ENCODE measurements around the gene PPP2R5E.
"Not testable (repeated sequence)": the region's sequence is repeated elsewhere in the genome, so short reads cannot be mapped to it uniquely, and the experiment has no call there.

PPP2R5E gene

DNA sequence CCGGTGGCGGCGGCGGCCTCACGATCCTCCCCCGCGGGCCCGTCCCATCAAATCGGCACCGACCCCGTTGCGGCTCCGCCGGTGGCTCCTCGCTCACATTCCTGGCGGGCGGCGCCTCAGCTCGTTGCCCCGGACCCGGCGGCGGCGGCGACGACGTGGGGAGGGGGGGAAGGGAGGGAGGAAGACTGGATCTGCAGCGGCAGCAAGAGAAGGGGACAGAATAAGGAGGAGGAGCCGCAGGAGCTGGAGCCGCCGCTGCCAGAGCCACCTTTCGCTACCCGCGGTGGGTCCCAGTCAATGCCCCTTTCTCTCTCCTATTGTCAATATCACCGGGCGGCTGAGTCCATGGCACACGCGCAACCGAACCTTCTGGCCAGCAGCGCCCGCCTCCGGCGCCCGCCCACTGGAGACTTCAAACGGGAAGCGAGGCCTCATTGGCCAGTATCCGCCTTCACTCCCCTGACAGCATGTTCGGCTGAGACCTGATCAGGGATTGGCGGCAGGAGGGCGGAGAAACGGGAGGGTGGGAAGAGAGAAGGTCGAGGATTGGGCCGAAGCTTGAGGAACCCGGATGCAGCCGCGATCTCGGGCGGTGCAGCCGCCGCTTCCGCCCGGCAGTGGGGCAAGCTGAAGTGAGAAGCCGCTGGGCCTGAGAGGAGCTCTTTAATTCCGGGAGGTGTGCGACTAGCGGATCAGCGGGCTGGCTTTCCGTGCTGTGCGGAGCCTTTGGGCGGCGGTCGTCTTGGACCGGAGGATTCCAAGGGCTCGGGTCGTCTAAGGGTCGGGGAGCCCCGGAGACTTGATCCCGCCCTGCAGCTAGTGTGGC lies at the start of gene PPP2R5E:
TSS of gene PPP2R5E (minus strand) at position 378 of the 826 bp plus-strand sequence. CDS start 3,692 bp downstream, outside the sequence.
- peak; percentile 87 for DNase-seq (ENCODE audit: low spot score)
- peak; percentile 73 for FAIRE-seq

GRCh38 chr14:63583046-63583445 lies 39.9 kb upstream of the PPP2R5E start:
- not testable (repeated sequence) for FAIRE-seq

GRCh38 chr14:63581491-63581890 lies 38.3 kb upstream of the PPP2R5E start:
- no peak for DNase-seq (ENCODE audit: low spot score)
- FAIRE-seq: no peak

More at GRCh38 chr14:63583046-63583445, 39.9 kb upstream of the PPP2R5E start:
- DNase-seq (ENCODE audit: low spot score): not testable (repeated sequence)

DNA sequence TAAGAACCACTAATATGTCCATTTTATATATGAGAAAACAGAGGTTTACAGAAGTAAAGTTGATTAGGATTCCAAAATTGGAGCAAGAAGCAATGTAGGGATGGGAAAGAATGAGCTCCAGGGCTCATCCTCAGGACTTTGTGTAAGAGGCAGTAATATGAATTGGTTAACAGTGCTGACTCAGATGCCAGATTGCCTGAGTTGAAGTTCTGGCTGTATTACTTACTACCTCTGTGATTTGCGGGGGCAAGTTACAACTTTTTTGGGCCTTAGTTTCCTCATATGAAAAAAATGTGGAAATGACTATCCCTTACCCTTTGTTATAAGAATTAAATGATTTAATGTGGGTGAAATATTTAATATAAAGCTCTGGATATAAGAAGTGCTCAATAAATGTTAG lies 35.1 kb upstream of the PPP2R5E start:
- DNase-seq (ENCODE audit: low spot score): no peak
- FAIRE-seq: no peak

DNA sequence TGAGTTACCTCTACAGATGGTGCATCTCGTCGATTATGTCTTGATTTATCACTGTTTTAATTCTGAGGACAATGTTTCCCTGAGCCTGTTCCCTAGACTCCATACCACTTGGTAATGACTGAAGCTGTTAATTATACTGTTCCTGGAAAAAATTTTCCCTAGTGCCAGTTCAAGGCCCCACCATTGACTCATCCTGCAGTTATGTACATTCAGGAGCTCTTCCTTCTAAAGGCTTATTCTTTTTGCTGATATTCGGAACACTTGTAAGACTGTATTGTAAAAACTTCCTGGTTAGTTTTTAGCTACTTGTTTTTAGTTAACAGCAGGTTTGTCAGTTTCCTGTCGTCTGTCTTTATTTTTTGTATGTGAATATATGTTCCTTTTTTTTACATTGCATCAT lies 30.4 kb upstream of the PPP2R5E start:
- FAIRE-seq (no peak), DNase-seq (ENCODE audit: low spot score) (no peak)

DNA sequence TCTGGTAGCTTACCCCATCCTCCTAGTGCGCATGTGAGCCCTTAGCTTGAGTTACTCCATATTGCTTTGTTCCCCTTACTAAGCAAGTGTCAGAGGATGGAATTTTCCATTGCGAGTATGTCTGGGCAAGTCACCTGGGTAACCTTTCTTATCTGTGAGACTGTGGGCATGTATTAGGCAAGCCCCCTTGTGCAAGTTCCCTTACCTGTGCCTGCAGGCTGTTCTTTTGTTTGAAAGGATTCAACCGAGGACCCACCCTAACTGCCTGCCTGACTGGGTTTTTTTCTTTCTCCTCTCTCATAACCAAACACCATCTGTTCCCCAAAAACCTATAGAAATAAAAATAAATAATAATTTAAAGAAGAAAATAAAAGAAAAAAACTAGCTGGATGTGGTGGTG lies 22.3 kb upstream of the PPP2R5E start:
- DNase-seq (ENCODE audit: low spot score): no peak
- FAIRE-seq: no peak

- FAIRE-seq: no peak
These were observed 21.1 kb upstream of the PPP2R5E start for GRCh38 chr14:63564318-63564717.

DNA sequence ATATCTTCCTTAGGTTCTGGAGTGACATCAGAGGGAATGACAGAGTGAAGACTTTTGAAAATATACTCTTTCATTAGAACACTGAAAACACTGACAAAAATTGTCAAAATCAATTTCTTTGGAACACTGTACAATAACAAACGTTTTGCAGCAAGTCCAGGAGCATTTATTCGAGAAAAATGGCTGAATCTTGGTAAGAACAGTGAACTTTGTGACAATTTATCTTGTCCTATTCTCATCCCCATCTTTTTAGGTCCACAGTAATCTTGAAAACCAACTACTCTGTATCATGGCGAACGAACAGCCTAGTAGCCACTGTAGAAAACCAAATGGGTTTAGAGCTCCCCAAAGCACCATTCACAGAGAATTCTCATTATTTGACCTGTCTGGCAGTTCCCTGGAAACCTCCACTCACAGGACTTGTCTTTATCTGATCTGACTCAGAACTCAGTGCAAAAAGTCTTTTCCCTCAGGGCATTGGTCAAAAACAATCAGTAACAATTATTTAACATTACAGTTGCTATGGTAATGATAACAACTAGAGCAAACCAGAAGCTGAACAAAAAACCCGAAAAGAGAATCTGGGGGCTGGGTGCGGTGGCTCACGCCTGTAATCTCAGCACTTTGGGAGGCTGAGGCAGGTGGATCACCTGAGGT lies 20.3 kb upstream of the PPP2R5E start:
- FAIRE-seq (no peak), DNase-seq (ENCODE audit: low spot score) (no peak)

More at GRCh38 chr14:63564318-63564717, 21.1 kb upstream of the PPP2R5E start:
- DNase-seq (ENCODE audit: low spot score): no peak

- no peak for DNase-seq (ENCODE audit: low spot score)
- no peak for FAIRE-seq
These were observed 19.2 kb upstream of the PPP2R5E start for GRCh38 chr14:63562405-63562804.

GRCh38 chr14:63555572-63555971 lies 12.4 kb upstream of the PPP2R5E start:
- no peak for DNase-seq (ENCODE audit: low spot score)
- no peak for FAIRE-seq

- FAIRE-seq: no peak
- DNase-seq (ENCODE audit: low spot score): no peak
These were observed 8.2 kb upstream of the PPP2R5E start for GRCh38 chr14:63551332-63551731.

GRCh38 chr14:63547798-63548335 lies 4.7 kb upstream of the PPP2R5E start:
- DNase-seq (ENCODE audit: low spot score): no peak
- no peak for FAIRE-seq

GRCh38 chr14:63545431-63545830 lies 2.3 kb upstream of the PPP2R5E start:
- FAIRE-seq (no peak), DNase-seq (ENCODE audit: low spot score) (no peak)

GRCh38 chr14:63544591-63545299 lies 1.6 kb upstream of the PPP2R5E start:
- no peak for FAIRE-seq
- DNase-seq (ENCODE audit: low spot score): no peak

- no peak for DNase-seq (ENCODE audit: low spot score)
- no peak for FAIRE-seq
These were observed 739 bp upstream of the PPP2R5E start for GRCh38 chr14:63543826-63544406.

DNA sequence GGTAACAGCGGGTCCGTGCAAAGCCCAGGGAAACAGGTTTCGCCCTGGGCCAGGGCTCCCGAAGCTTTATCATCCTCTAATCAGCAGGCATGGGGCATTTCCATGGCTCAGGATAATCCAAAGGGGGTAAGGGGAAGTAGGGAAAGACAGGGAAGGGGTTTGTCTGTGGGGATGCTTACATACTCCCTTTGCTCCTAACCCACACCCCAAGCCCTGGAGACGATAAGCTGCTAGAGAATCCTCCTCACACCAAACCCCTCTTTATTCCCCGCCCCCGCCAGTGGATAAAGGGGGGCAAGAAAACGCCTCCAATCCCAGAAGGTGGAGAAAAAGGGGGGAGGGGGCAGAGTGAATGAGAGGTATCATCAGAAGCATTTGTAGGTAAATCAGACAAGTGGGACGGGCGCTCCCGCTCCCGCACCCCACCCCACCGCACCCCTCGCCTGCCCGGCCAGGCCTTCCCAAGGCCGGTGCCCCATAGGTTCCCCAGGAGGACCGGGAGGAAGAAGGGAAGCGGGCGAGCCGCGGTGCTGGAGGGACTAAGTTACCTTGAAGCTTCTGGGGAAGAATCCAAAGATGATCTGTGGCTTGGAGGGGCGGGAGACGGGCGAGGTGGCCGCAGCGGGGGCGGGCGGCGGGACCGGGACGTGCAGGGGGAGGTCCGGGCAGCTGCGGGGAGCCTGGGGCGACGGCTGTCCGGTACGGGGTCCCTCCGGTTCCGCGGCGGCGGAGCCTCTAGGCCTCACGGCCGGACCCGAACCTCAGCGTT lies 762 bp downstream of the PPP2R5E start:
- no peak for DNase-seq (ENCODE audit: low spot score)
- FAIRE-seq: no peak

DNA sequence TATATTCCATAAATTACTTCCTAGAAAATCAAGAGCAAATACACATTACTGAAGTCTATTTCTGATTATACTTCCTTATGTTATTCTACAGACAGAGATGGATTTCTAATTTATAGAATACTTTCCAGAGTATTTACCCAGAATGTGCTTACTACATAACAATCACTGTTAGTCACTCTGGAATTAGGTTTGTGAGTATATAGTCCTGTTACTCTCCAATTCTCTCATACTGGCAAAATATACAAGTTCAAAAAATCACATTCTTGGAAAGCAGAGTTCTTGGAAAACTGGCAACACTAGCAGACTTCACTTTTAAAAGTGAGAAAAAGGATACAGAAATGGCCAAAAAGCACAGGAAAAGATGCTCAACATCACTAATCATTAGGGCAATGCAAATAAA lies 7.3 kb downstream of the PPP2R5E start:
- DNase-seq (ENCODE audit: low spot score) (no peak), FAIRE-seq (no peak)

DNA sequence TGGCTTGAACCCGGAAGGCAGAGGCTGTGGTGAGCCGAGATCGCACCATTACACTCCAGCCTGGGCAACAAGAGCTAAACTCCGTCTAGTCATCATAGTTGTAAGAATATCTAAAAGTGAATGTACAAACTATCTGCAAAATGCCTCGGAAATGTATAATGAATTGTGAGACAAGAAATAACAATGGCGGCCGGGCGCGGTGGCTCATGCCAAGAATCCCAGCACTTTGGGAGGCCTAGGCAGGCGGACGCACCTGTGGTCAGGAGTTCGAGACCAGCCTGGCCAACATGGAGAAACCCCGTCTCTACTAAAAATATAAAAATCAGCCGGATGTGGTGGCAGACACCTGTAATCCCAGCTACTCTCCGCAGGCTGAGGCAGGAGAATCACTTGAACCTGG lies 9.7 kb downstream of the PPP2R5E start:
- FAIRE-seq (no peak), DNase-seq (ENCODE audit: low spot score) (no peak)

- FAIRE-seq: peak; percentile 61
- peak; percentile 59 for DNase-seq (ENCODE audit: low spot score)
These were observed 18.5 kb downstream of the PPP2R5E start for GRCh38 chr14:63524537-63525155.

- DNase-seq (ENCODE audit: low spot score) (no peak), FAIRE-seq (no peak)
These were observed 19.3 kb downstream of the PPP2R5E start for GRCh38 chr14:63523735-63524426.
